ACC112 (cell line): ENCODE measurements around the gene SYTL1.
"Not testable (repeated sequence)": the region's sequence is repeated elsewhere in the genome, so short reads cannot be mapped to it uniquely, and the experiment has no call there.

Source experiments
- H2AFZ ChIP-seq: fragments of 200-600 bp; sonication (generic); one replicate; pipeline ENCODE4 v1.6.0; 2017; ENCODE audit warnings: antibody characterized with exemption, low read length; ENCODE audit not compliant: unreplicated experiment
- H3K27ac ChIP-seq: fragments of 200-600 bp; sonication (generic); 2 replicates; pipeline ENCODE4 v1.5.1; 2014; ENCODE audit warnings: low read depth, mild to moderate bottlenecking, antibody characterized with exemption, low read length, moderate library complexity
- H3K27me3 ChIP-seq: fragments of 200-600 bp; sonication (generic); 2 replicates; pipeline ENCODE4 v1.6.1; 2014; ENCODE audit warnings: mild to moderate bottlenecking, antibody characterized with exemption, low read length, moderate library complexity, mixed read lengths; ENCODE audit not compliant: insufficient read depth
- H3K36me3 ChIP-seq: fragments of 200-600 bp; sonication (generic); 2 replicates; pipeline ENCODE4 v1.6.1; 2016; ENCODE audit warnings: mild to moderate bottlenecking, antibody characterized with exemption, low read length, moderate library complexity, mixed read lengths; ENCODE audit not compliant: insufficient read depth
- H3K4me1 ChIP-seq: fragments of 200-600 bp; sonication (generic); one replicate; pipeline ENCODE4 v1.6.1; 2016; ENCODE audit warnings: low read length, mixed read lengths; ENCODE audit not compliant: insufficient read depth, unreplicated experiment, control insufficient read depth
- H3K4me3 ChIP-seq: fragments of 200-600 bp; sonication (generic); 2 replicates; pipeline ENCODE4 v1.5.1; 2014; ENCODE audit warnings: mild to moderate bottlenecking, low read depth, low read length
- H3K79me2 ChIP-seq: fragments of 200-600 bp; sonication (generic); one replicate; pipeline ENCODE4 v1.6.0; 2016; ENCODE audit warnings: low read length; ENCODE audit not compliant: control insufficient read depth, unreplicated experiment, insufficient read depth

The SYTL1 gene

GRCh38 chr1:27377760-27378495, 36.1 kb downstream of the SYTL1 start:
- Histone ChIP-seq H3K79me2 (no peaks in the 10 kb centered on the region), H3K27me3 (no peaks in the 10 kb centered on the region), H3K4me1 (no peaks in the 10 kb centered on the region), H3K4me3 (no peak overlapping the region), H2AFZ (no peak overlapping the region), H3K27ac (no peak overlapping the region), H3K36me3 (no peaks in the 10 kb centered on the region)

- Histone ChIP-seq H2AFZ (no peak overlapping the region), H3K4me1 (no peaks in the 10 kb centered on the region), H3K27me3 (no peaks in the 10 kb centered on the region), H3K36me3 (no peaks in the 10 kb centered on the region), H3K27ac (no peak overlapping the region), H3K79me2 (no peaks in the 10 kb centered on the region), H3K4me3 (no peak overlapping the region)
These were observed 37.8 kb downstream of the SYTL1 start for GRCh38 chr1:27379564-27380122.

- H3K4me3 ChIP-seq, result no peak overlapping the region
- no peak overlapping the region for H2AFZ ChIP-seq
- no peaks in the 10 kb centered on the region for H3K36me3 ChIP-seq
- H3K27ac ChIP-seq, result no peak overlapping the region
- H3K27me3 ChIP-seq, result no peaks in the 10 kb centered on the region
- no peaks in the 10 kb centered on the region for H3K4me1 ChIP-seq
- H3K79me2 ChIP-seq, result no peaks in the 10 kb centered on the region
These were observed 38.4 kb downstream of the SYTL1 start for GRCh38 chr1:27380224-27380623.

GRCh38 chr1:27380766-27381733, 39.2 kb downstream of the SYTL1 start:
- H3K79me2 ChIP-seq, result no peaks in the 10 kb centered on the region
- H2AFZ ChIP-seq, result no peak overlapping the region
- H3K27me3 ChIP-seq, result no peaks in the 10 kb centered on the region
- H3K4me3 ChIP-seq, result no peak overlapping the region
- H3K4me1 ChIP-seq, result no peaks in the 10 kb centered on the region
- H3K27ac ChIP-seq, result no peak overlapping the region
- no peaks in the 10 kb centered on the region for H3K36me3 ChIP-seq

- no peaks in the 10 kb centered on the region for H3K27me3 ChIP-seq
- no peak overlapping the region for H3K4me3 ChIP-seq
- H3K79me2 ChIP-seq, result no peaks in the 10 kb centered on the region
- H2AFZ ChIP-seq, result no peak overlapping the region
- no peaks in the 10 kb centered on the region for H3K4me1 ChIP-seq
- no peak overlapping the region for H3K27ac ChIP-seq
- no peaks in the 10 kb centered on the region for H3K36me3 ChIP-seq
These were observed 40.3 kb downstream of the SYTL1 start for GRCh38 chr1:27381969-27382762.

- H3K79me2 ChIP-seq, result no peaks in the 10 kb centered on the region
- no peaks in the 10 kb centered on the region for H3K36me3 ChIP-seq
- H3K4me3 ChIP-seq, result no peak within 1 kb of the TSS
- H3K27ac ChIP-seq, result no peak within 1 kb of the TSS
- no peak within 1 kb of the TSS for H2AFZ ChIP-seq
- no peaks in the 10 kb centered on the region for H3K27me3 ChIP-seq
- H3K4me1 ChIP-seq, result no peaks in the 10 kb centered on the region
These were observed 41.3 kb downstream of the SYTL1 start, which contains the start of gene CD164L2 for GRCh38 chr1:27383039-27383605. CD164L2 (minus strand) TSS chr1:27383333; CDS start chr1:27383239, 94 bp downstream.

- Histone ChIP-seq H3K4me3 (no peak overlapping the region), H3K4me1 (no peaks in the 10 kb centered on the region), H2AFZ (no peak overlapping the region), H3K36me3 (no peaks in the 10 kb centered on the region), H3K27me3 (no peaks in the 10 kb centered on the region), H3K79me2 (no peaks in the 10 kb centered on the region), H3K27ac (no peak overlapping the region)
These were observed 41.8 kb downstream of the SYTL1 start for GRCh38 chr1:27383661-27384060.

- H3K36me3 ChIP-seq, H3K27me3 ChIP-seq, H3K79me2 ChIP-seq, H2AFZ ChIP-seq, H3K4me3 ChIP-seq, H3K4me1 ChIP-seq, H3K27ac ChIP-seq: not testable (repeated sequence)
These were observed 43.0 kb downstream of the SYTL1 start for GRCh38 chr1:27384797-27385196.

GRCh38 chr1:27388337-27389005, 46.6 kb downstream of the SYTL1 start:
- Histone ChIP-seq H3K27ac (no peak overlapping the region), H3K27me3 (no peaks in the 10 kb centered on the region), H3K4me1 (peaks cover 15% of the 10 kb centered on the region), H3K4me3 (no peak overlapping the region), H2AFZ (no peak overlapping the region), H3K79me2 (peaks cover 9% of the 10 kb centered on the region), H3K36me3 (no peaks in the 10 kb centered on the region)
